Transverse colon (tissue), 4 donors: ENCODE data around the gene MSI2.

Experiments used
- POLR2A ChIP-seq: fragments of 450-650 bp; IDR thresholded peaks from one replicate; pipeline ENCODE4 v1.6.1; 2016; ENCODE audit warnings: antibody characterized with exemption, mild to moderate bottlenecking, moderate library complexity
- POLR2AphosphoS5 ChIP-seq, 3 donors: sonication (generic); formaldehyde crosslinking; IDR thresholded peaks; one replicate each; pipeline ENCODE4 v1.6.1; 2016; ENCODE audit warnings: antibody characterized with exemption in 3 of 3
- TF ChIP-seq, protein P1 (sequence below), 5 experiments: fragments of 200-600 bp in 3 of 5; fragments of 450-650 bp in 2 of 5; sonication (generic) in 3 of 5; IDR thresholded peaks; 1 replicate in 2 of 5; 2 replicates in 3 of 5; pipeline ENCODE4 v1.5.1; 2016 to 2017; ENCODE audit warnings: antibody characterized with exemption in 5 of 5, inconsistent platforms in 3 of 5, mild to moderate bottlenecking in 2 of 5, moderate library complexity in 1 of 5

- TF ChIP-seq, protein P1, sequence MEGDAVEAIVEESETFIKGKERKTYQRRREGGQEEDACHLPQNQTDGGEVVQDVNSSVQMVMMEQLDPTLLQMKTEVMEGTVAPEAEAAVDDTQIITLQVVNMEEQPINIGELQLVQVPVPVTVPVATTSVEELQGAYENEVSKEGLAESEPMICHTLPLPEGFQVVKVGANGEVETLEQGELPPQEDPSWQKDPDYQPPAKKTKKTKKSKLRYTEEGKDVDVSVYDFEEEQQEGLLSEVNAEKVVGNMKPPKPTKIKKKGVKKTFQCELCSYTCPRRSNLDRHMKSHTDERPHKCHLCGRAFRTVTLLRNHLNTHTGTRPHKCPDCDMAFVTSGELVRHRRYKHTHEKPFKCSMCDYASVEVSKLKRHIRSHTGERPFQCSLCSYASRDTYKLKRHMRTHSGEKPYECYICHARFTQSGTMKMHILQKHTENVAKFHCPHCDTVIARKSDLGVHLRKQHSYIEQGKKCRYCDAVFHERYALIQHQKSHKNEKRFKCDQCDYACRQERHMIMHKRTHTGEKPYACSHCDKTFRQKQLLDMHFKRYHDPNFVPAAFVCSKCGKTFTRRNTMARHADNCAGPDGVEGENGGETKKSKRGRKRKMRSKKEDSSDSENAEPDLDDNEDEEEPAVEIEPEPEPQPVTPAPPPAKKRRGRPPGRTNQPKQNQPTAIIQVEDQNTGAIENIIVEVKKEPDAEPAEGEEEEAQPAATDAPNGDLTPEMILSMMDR (IDR thresholded peaks at IDR 0.05) = no peak
- no peak for TF ChIP-seq POLR2AphosphoS5 (IDR thresholded peaks at IDR 0.05)
- TF ChIP-seq POLR2A = no peak
Observed at GRCh38 chr17:57582881-57583756, 326.8 kb downstream of the MSI2 start.
